WTC11 (cell line): ENCODE data around the gene ABCC3. TPM values are rescaled to one million over a fixed set of nuclear protein-coding genes. Genes with fewer than 3 reads are reported as not detected.

Experiments
- ATAC-seq: fragments of 200-7000 bp; cut with Tn5 transposase; 2 replicates; pipeline ENCODE4 v1.10.0; 2021; ENCODE audit warnings: mild to moderate bottlenecking, moderate library complexity
- CTCF ChIA-PET: fragments of 300-600 bp; sonication (Branson Sonifier 250); formaldehyde crosslinking; loops from one replicate; lab custom pipeline; 2021; ENCODE audit warnings: antibody characterized with exemption; lab: Charles Lee
- POLR2A ChIA-PET: fragments of 350-600 bp; sonication (Branson Sonifier 250); formaldehyde crosslinking; loops from one replicate; lab custom pipeline; 2021; ENCODE audit warnings: antibody characterized with exemption; lab: Charles Lee
- DNase-seq: peaks from one replicate; pipeline ENCODE4 v3.0.0; 2021; ENCODE audit warnings: low spot score
- H3K27ac Mint-ChIP-seq: 2 replicates; pipeline ENCODE4 v1.8.0; 2021; ENCODE audit warnings: mixed read lengths
- H3K27me3 Mint-ChIP-seq: 2 replicates; pipeline ENCODE4 v1.8.0; 2021; ENCODE audit warnings: low read depth, mild to moderate bottlenecking, moderate library complexity, mixed read lengths
- H3K36me3 Mint-ChIP-seq: 2 replicates; pipeline ENCODE4 v1.8.0; 2021; ENCODE audit warnings: mixed read lengths
- H3K4me1 Mint-ChIP-seq: 2 replicates; pipeline ENCODE4 v1.8.0; 2022; ENCODE audit warnings: mixed read lengths
- H3K4me3 Mint-ChIP-seq: 2 replicates; pipeline ENCODE4 v1.8.0; 2021; ENCODE audit warnings: mild to moderate bottlenecking, moderate library complexity, mixed read lengths
- H3K9me3 Mint-ChIP-seq: 2 replicates; pipeline ENCODE4 v1.8.0; 2021; ENCODE audit warnings: mixed read lengths
- IRF2 ChIP-seq: sonication (generic); formaldehyde crosslinking; IDR thresholded peaks from 2 replicates; pipeline ENCODE4 v1.8.0; 2022; ENCODE audit warnings: low read depth, missing genetic modification reagents, borderline replicate concordance
- JUN ChIP-seq: sonication (generic); formaldehyde crosslinking; IDR thresholded peaks from 2 replicates; pipeline ENCODE4 v1.8.0; 2023; ENCODE audit warnings: mild to moderate bottlenecking, missing genetic modification reagents
- MYBL2 ChIP-seq: sonication (generic); formaldehyde crosslinking; IDR thresholded peaks from 2 replicates; pipeline ENCODE4 v1.8.1; 2023; ENCODE audit warnings: mild to moderate bottlenecking, moderate library complexity, missing genetic modification reagents
- PRRX2 ChIP-seq: fragments of 250-450 bp; sonication (Bioruptor Pico); IDR thresholded peaks from 2 replicates; pipeline ENCODE4 v1.8.0; 2021; ENCODE audit warnings: mild to moderate bottlenecking
- RELA ChIP-seq: sonication (generic); formaldehyde crosslinking; IDR thresholded peaks from 2 replicates; pipeline ENCODE4 v1.8.1; 2022; ENCODE audit warnings: missing genetic modification reagents, mild to moderate bottlenecking, borderline replicate concordance
- SOX15 ChIP-seq: fragments of 250-450 bp; sonication (Bioruptor Pico); IDR thresholded peaks from 2 replicates; pipeline ENCODE4 v1.9.0; 2021; ENCODE audit warnings: mild to moderate bottlenecking
- TEAD4 ChIP-seq: sonication (generic); formaldehyde crosslinking; IDR thresholded peaks from 2 replicates; pipeline ENCODE4 v1.8.0; 2022; ENCODE audit warnings: mild to moderate bottlenecking, missing genetic modification reagents
- ZBTB21 ChIP-seq: sonication (generic); formaldehyde crosslinking; IDR thresholded peaks from 2 replicates; pipeline ENCODE4 v1.8.1; 2023; ENCODE audit warnings: mild to moderate bottlenecking, missing genetic modification reagents, borderline replicate concordance
- ZNF121 ChIP-seq: sonication (generic); formaldehyde crosslinking; IDR thresholded peaks from 2 replicates; pipeline ENCODE4 v1.8.0; 2023; ENCODE audit warnings: missing genetic modification reagents
- ZNF423 ChIP-seq: fragments of 250-450 bp; sonication (Bioruptor Pico); IDR thresholded peaks from 2 replicates; pipeline ENCODE4 v2.1.2; 2022; ENCODE audit warnings: mild to moderate bottlenecking, moderate library complexity
- total RNA-seq: library from RNA; stranded (reverse); gene quantifications from 3 replicates; pipeline ENCODE4 v1.2.3, GENCODE V29; 2021
- TF ChIP-seq, protein P1 (sequence below): sonication (generic); formaldehyde crosslinking; IDR thresholded peaks from 2 replicates; pipeline ENCODE4 v1.8.1; 2023; ENCODE audit warnings: mild to moderate bottlenecking, missing genetic modification reagents
- TF ChIP-seq, protein P2 (sequence below): fragments of 250-450 bp; sonication (Bioruptor Pico); IDR thresholded peaks from 2 replicates; pipeline ENCODE4 v1.8.0; 2021; ENCODE audit warnings: mild to moderate bottlenecking
- TF ChIP-seq, protein P3 (sequence below): sonication (generic); formaldehyde crosslinking; IDR thresholded peaks from 2 replicates; pipeline ENCODE4 v1.8.0; 2022; ENCODE audit warnings: mild to moderate bottlenecking, missing genetic modification reagents
- TF ChIP-seq, protein P4 (sequence below): sonication (generic); formaldehyde crosslinking; IDR thresholded peaks from 2 replicates; pipeline ENCODE4 v1.8.1; 2022; ENCODE audit warnings: mild to moderate bottlenecking, moderate library complexity, missing genetic modification reagents
- TF ChIP-seq, protein P5 (sequence below): sonication (generic); formaldehyde crosslinking; IDR thresholded peaks from 2 replicates; pipeline ENCODE4 v1.8.1; 2023; ENCODE audit warnings: mild to moderate bottlenecking, missing genetic modification reagents
- TF ChIP-seq, protein P6 (sequence below): fragments of 250-450 bp; sonication (Bioruptor Pico); IDR thresholded peaks from 2 replicates; pipeline ENCODE4 v1.9.0; 2021; ENCODE audit warnings: mild to moderate bottlenecking, borderline replicate concordance

Gene ABCC3
- total RNA-seq, 1 experiment from 2014 or later: 0.92 TPM

DNA sequence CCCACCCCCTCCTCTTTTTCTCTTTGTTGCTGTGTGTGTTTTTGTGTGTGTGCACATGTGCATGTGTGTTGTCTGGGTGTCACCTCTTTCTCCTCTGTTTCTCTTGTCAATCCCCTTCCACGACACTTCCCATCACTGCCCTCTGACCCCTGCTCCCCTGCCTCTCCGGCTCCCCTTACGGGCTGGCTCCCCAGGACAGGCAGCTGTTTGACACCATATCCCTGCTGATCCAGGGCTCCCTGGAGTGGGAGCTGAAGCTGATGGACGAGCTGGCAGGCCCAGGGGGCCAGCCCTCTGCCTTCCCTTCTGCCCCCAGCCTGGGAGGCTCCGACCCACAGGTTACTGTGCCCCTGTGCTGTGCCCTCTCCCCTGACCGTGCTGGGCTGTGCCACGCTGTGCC lies 15.2 kb upstream of the ABCC3 start (continued):
- TF ChIP-seq, protein P1, sequence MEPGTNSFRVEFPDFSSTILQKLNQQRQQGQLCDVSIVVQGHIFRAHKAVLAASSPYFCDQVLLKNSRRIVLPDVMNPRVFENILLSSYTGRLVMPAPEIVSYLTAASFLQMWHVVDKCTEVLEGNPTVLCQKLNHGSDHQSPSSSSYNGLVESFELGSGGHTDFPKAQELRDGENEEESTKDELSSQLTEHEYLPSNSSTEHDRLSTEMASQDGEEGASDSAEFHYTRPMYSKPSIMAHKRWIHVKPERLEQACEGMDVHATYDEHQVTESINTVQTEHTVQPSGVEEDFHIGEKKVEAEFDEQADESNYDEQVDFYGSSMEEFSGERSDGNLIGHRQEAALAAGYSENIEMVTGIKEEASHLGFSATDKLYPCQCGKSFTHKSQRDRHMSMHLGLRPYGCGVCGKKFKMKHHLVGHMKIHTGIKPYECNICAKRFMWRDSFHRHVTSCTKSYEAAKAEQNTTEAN (CRISPR knock-in tag): no peak
- TF ChIP-seq RELA (CRISPR knock-in tag) (no peak), TEAD4 (CRISPR knock-in tag) (no peak), ZNF423 (CRISPR knock-in tag) (no peak)
- TF ChIP-seq, protein P2, sequence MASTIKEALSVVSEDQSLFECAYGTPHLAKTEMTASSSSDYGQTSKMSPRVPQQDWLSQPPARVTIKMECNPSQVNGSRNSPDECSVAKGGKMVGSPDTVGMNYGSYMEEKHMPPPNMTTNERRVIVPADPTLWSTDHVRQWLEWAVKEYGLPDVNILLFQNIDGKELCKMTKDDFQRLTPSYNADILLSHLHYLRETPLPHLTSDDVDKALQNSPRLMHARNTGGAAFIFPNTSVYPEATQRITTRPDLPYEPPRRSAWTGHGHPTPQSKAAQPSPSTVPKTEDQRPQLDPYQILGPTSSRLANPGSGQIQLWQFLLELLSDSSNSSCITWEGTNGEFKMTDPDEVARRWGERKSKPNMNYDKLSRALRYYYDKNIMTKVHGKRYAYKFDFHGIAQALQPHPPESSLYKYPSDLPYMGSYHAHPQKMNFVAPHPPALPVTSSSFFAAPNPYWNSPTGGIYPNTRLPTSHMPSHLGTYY (CRISPR knock-in tag): no peak
- TF ChIP-seq, protein P3, sequence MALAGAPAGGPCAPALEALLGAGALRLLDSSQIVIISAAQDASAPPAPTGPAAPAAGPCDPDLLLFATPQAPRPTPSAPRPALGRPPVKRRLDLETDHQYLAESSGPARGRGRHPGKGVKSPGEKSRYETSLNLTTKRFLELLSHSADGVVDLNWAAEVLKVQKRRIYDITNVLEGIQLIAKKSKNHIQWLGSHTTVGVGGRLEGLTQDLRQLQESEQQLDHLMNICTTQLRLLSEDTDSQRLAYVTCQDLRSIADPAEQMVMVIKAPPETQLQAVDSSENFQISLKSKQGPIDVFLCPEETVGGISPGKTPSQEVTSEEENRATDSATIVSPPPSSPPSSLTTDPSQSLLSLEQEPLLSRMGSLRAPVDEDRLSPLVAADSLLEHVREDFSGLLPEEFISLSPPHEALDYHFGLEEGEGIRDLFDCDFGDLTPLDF (CRISPR knock-in tag): no peak
- TF ChIP-seq, protein P4, sequence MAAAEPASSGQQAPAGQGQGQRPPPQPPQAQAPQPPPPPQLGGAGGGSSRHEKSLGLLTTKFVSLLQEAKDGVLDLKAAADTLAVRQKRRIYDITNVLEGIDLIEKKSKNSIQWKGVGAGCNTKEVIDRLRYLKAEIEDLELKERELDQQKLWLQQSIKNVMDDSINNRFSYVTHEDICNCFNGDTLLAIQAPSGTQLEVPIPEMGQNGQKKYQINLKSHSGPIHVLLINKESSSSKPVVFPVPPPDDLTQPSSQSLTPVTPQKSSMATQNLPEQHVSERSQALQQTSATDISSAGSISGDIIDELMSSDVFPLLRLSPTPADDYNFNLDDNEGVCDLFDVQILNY (CRISPR knock-in tag): no peak

DNA sequence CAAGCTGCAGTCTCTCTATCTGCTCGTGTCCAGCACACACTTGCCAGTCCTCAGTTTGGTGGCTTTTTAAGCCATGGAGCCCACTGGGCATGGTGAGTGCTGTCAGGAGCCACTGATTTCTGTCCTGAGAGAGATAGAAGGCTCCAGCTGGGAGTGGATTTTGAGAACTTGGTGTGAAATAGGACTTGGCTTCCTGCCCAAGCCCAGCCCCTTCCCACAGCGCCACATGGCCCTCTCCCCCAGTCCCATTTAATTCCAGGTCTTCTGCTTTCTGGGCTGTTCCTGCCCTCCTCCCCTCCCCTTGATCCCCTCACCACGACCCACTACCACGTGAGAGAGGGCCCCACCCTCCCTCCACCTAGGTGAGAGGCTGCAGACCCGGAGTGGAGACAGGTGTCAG lies 14.4 kb upstream of the ABCC3 start:
- no peaks in the 10 kb centered on the region for H3K9me3 Mint-ChIP-seq
- ATAC-seq: no peak
- H3K27me3 Mint-ChIP-seq: peaks cover 4% of the 10 kb centered on the region
- POLR2A ChIA-PET: interaction anchor here (0.8 kb wide), 1 partner anchor 246 kb away, joined by 3 read pairs; the partner anchor contains the start of gene TOB1
- no peak overlapping the region for H3K4me3 Mint-ChIP-seq
- TF ChIP-seq MYBL2 (CRISPR knock-in tag) (no peak), ZNF121 (CRISPR knock-in tag) (no peak), ZBTB21 (CRISPR knock-in tag) (no peak), JUN (CRISPR knock-in tag) (no peak), IRF2 (CRISPR knock-in tag) (no peak), SOX15 (CRISPR knock-in tag) (no peak), PRRX2 (CRISPR knock-in tag) (no peak)
- TF ChIP-seq, protein P5, sequence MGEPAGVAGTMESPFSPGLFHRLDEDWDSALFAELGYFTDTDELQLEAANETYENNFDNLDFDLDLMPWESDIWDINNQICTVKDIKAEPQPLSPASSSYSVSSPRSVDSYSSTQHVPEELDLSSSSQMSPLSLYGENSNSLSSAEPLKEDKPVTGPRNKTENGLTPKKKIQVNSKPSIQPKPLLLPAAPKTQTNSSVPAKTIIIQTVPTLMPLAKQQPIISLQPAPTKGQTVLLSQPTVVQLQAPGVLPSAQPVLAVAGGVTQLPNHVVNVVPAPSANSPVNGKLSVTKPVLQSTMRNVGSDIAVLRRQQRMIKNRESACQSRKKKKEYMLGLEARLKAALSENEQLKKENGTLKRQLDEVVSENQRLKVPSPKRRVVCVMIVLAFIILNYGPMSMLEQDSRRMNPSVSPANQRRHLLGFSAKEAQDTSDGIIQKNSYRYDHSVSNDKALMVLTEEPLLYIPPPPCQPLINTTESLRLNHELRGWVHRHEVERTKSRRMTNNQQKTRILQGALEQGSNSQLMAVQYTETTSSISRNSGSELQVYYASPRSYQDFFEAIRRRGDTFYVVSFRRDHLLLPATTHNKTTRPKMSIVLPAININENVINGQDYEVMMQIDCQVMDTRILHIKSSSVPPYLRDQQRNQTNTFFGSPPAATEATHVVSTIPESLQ (CRISPR knock-in tag): no peak
- TF ChIP-seq, protein P6, sequence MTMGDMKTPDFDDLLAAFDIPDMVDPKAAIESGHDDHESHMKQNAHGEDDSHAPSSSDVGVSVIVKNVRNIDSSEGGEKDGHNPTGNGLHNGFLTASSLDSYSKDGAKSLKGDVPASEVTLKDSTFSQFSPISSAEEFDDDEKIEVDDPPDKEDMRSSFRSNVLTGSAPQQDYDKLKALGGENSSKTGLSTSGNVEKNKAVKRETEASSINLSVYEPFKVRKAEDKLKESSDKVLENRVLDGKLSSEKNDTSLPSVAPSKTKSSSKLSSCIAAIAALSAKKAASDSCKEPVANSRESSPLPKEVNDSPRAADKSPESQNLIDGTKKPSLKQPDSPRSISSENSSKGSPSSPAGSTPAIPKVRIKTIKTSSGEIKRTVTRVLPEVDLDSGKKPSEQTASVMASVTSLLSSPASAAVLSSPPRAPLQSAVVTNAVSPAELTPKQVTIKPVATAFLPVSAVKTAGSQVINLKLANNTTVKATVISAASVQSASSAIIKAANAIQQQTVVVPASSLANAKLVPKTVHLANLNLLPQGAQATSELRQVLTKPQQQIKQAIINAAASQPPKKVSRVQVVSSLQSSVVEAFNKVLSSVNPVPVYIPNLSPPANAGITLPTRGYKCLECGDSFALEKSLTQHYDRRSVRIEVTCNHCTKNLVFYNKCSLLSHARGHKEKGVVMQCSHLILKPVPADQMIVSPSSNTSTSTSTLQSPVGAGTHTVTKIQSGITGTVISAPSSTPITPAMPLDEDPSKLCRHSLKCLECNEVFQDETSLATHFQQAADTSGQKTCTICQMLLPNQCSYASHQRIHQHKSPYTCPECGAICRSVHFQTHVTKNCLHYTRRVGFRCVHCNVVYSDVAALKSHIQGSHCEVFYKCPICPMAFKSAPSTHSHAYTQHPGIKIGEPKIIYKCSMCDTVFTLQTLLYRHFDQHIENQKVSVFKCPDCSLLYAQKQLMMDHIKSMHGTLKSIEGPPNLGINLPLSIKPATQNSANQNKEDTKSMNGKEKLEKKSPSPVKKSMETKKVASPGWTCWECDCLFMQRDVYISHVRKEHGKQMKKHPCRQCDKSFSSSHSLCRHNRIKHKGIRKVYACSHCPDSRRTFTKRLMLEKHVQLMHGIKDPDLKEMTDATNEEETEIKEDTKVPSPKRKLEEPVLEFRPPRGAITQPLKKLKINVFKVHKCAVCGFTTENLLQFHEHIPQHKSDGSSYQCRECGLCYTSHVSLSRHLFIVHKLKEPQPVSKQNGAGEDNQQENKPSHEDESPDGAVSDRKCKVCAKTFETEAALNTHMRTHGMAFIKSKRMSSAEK (CRISPR knock-in tag): no peak
- TF ChIP-seq, all 79 proteins: peak for 0
- Mint-ChIP-seq H3K4me1 (peaks cover 14% of the 10 kb centered on the region), H3K27ac (no peak overlapping the region), H3K36me3 (no peaks in the 10 kb centered on the region)
- CTCF ChIA-PET: interaction anchor here (0.6 to 5.7 kb wide), 7 partner anchors 8 to 436 kb away, joined by 3 to 41 read pairs (median 4); no protein-coding TSS in a partner anchor
- DNase-seq: no peak
